KMS-11 (cell line): Measurements from ENCODE around the gene KCNT1.

Experiments used
- H2AFZ ChIP-seq: fragments of 200-600 bp; sonication (generic); 2 replicates; pipeline ENCODE4 v1.6.1; 2016; ENCODE audit warnings: antibody characterized with exemption, mixed run types, low read depth
- H3K27ac ChIP-seq: fragments of 200-600 bp; sonication (generic); 2 replicates; pipeline ENCODE4 v1.6.1; 2016; ENCODE audit warnings: mild to moderate bottlenecking, mixed run types
- H3K27me3 ChIP-seq: fragments of 200-600 bp; sonication (generic); 2 replicates; pipeline ENCODE4 v1.6.1; 2017; ENCODE audit warnings: mild to moderate bottlenecking, low read depth, mixed run types, moderate library complexity; ENCODE audit not compliant: insufficient read depth
- H3K36me3 ChIP-seq: fragments of 200-600 bp; sonication (generic); 2 replicates; pipeline ENCODE4 v1.6.1; 2017; ENCODE audit warnings: mild to moderate bottlenecking, mixed run types; ENCODE audit not compliant: insufficient read depth
- H3K4me1 ChIP-seq: fragments of 200-600 bp; sonication (generic); 2 replicates; pipeline ENCODE4 v1.6.1; 2016; ENCODE audit warnings: mild to moderate bottlenecking, low read depth, mixed run types; ENCODE audit not compliant: poor library complexity, severe bottlenecking
- H3K4me2 ChIP-seq: fragments of 200-600 bp; sonication (generic); 2 replicates; pipeline ENCODE4 v1.7.0; 2016; ENCODE audit warnings: mild to moderate bottlenecking, mixed run types
- H3K4me3 ChIP-seq: fragments of 200-600 bp; sonication (generic); IDR thresholded peaks from 2 replicates; pipeline ENCODE4 v1.6.1; 2017; ENCODE audit warnings: low read depth, low read length, mixed read lengths; ENCODE audit not compliant: insufficient read depth
- H3K79me2 ChIP-seq: fragments of 200-600 bp; sonication (generic); 2 replicates; pipeline ENCODE4 v1.6.1; 2016; ENCODE audit warnings: low read depth, mixed run types; ENCODE audit not compliant: insufficient read depth
- H3K9ac ChIP-seq: fragments of 200-600 bp; sonication (generic); 2 replicates; pipeline ENCODE4 v1.6.1; 2016; ENCODE audit warnings: mild to moderate bottlenecking, mixed run types
- H4K20me1 ChIP-seq: fragments of 200-600 bp; sonication (generic); 2 replicates; pipeline ENCODE4 v1.6.1; 2016; ENCODE audit warnings: mild to moderate bottlenecking, mixed run types; ENCODE audit not compliant: insufficient read depth
- TF ChIP-seq, protein P1 (sequence below): fragments of 200-600 bp; sonication (generic); conservative IDR thresholded peaks from 2 replicates; pipeline ENCODE4 v1.6.1; 2017; ENCODE audit warnings: low read depth, mild to moderate bottlenecking, antibody characterized with exemption, low read length, moderate library complexity, mixed read lengths

Gene KCNT1

GRCh38 chr9:135789838-135790291 is 87.9 kb downstream of the KCNT1 start:
- H3K4me1 ChIP-seq = no peaks in the 10 kb centered on the region
- TF ChIP-seq, protein P1, sequence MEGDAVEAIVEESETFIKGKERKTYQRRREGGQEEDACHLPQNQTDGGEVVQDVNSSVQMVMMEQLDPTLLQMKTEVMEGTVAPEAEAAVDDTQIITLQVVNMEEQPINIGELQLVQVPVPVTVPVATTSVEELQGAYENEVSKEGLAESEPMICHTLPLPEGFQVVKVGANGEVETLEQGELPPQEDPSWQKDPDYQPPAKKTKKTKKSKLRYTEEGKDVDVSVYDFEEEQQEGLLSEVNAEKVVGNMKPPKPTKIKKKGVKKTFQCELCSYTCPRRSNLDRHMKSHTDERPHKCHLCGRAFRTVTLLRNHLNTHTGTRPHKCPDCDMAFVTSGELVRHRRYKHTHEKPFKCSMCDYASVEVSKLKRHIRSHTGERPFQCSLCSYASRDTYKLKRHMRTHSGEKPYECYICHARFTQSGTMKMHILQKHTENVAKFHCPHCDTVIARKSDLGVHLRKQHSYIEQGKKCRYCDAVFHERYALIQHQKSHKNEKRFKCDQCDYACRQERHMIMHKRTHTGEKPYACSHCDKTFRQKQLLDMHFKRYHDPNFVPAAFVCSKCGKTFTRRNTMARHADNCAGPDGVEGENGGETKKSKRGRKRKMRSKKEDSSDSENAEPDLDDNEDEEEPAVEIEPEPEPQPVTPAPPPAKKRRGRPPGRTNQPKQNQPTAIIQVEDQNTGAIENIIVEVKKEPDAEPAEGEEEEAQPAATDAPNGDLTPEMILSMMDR = no peak
- no peak overlapping the region for H3K27ac ChIP-seq
- H3K36me3 ChIP-seq = no peaks in the 10 kb centered on the region
- no peaks in the 10 kb centered on the region for H3K79me2 ChIP-seq
- no peak overlapping the region for H3K4me2 ChIP-seq
- H4K20me1 ChIP-seq = no peaks in the 10 kb centered on the region
- H3K27me3 ChIP-seq = peaks cover 90% of the 10 kb centered on the region
- no peak overlapping the region for H3K4me3 ChIP-seq
- H3K9ac ChIP-seq = no peak overlapping the region
- no peak overlapping the region for H2AFZ ChIP-seq

DNA sequence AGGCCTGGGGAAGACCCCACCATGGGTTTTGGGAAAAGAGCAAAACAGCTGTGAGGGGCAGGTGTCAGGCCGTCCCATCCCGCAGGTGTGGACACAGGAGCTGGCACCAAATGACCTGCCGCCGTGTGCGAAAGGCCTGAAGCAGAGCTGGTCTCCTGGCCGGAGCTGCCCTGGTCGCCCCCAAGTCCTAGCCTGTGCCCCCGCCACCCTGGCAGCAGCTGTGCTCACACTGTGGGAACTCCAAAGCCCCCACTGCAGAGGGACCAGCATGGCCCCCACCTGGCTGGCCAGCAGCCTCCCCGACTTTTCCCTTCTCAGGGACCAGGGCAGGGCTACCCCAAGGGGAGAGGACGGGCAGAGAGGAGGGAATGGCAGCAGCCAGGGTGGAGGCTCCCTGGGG is 88.4 kb downstream of the KCNT1 start:
- Histone ChIP-seq H3K79me2 (no peaks in the 10 kb centered on the region), H3K9ac (no peak overlapping the region), H4K20me1 (no peaks in the 10 kb centered on the region), H3K27ac (no peak overlapping the region), H3K4me2 (no peak overlapping the region), H2AFZ (no peak overlapping the region), H3K36me3 (no peaks in the 10 kb centered on the region), H3K27me3 (peaks cover 93% of the 10 kb centered on the region), H3K4me3 (no peak overlapping the region), H3K4me1 (no peaks in the 10 kb centered on the region)
- TF ChIP-seq, protein P1 = no peak

GRCh38 chr9:135790850-135791249 is 88.9 kb downstream of the KCNT1 start:
- Histone ChIP-seq H3K4me1 (no peaks in the 10 kb centered on the region), H3K9ac (no peak overlapping the region), H3K4me3 (no peak overlapping the region), H4K20me1 (no peaks in the 10 kb centered on the region), H3K36me3 (no peaks in the 10 kb centered on the region), H3K4me2 (no peak overlapping the region), H3K27ac (no peak overlapping the region), H3K79me2 (no peaks in the 10 kb centered on the region), H3K27me3 (peaks cover 93% of the 10 kb centered on the region), H2AFZ (no peak overlapping the region)
- TF ChIP-seq, protein P1 = no peak

DNA sequence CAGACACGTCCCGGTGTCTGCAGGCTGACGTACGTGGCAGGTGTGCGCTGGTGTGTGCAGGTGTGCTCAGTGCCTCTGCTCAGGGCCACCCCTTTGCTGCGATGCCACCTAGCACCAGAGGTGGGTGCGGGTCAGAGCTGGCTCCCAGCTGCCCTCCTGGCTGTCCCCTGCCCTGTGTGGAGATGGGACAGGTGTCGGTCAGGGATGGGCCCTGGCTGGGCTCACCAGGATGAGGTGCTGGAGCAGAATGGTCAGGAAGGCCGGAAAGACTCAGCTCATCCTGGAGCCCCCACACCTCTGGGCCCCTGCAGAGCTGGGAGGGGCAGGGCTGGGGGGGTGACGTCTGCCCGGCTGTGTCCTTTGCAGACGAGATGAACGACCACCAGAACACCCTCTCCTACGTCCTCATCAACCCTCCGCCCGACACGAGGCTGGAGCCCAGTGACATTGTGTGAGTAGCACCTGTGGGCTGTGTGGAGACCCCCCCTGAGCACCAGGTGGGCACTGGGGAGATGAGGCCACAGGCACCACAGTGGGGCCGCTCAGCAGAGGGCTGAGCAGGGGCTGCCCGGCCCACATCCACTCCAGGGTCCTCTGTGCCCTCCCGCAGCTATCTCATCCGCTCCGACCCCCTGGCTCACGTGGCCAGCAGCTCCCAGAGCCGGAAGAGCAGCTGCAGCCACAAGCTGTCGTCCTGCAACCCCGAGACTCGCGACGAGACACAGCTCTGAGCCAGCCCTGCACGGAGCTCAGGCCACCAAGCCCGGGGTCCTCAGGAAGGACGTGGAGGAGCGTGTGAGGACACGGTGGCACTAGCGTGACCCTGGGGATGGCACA is 89.7 kb downstream of the KCNT1 start:
- Histone ChIP-seq H3K4me1 (no peaks in the 10 kb centered on the region), H3K36me3 (no peaks in the 10 kb centered on the region), H3K27ac (no peak overlapping the region), H3K27me3 (peaks cover 87% of the 10 kb centered on the region), H3K79me2 (no peaks in the 10 kb centered on the region), H3K4me3 (no peak overlapping the region), H4K20me1 (no peaks in the 10 kb centered on the region), H2AFZ (no peak overlapping the region), H3K4me2 (no peak overlapping the region), H3K9ac (no peak overlapping the region)
- TF ChIP-seq, protein P1 = no peak
